Fibroblast of villous mesenchyme (primary cell): ENCODE results near the gene TBCC. TPM values are rescaled to one million over a fixed set of nuclear protein-coding genes. Genes with fewer than 3 reads are reported as not detected.

Experiments
- DNase-seq: peaks from one replicate; pipeline ENCODE4 v3.0.0-alpha.2; 2010; ENCODE audit warnings: low read depth
- H3K4me3 ChIP-seq: 2 replicates; pipeline ENCODE4 v1.5.1; 2011; ENCODE audit warnings: low read depth, mild to moderate bottlenecking, low read length
- total RNA-seq: library from RNA; depleted of rRNA; stranded (reverse); fragments of >200 nt; gene quantifications from 2 replicates; pipeline ENCODE4 v1.2.3, GENCODE V29; 2012
- TF ChIP-seq, protein P1 (sequence below): IDR thresholded peaks from 2 replicates; pipeline ENCODE4 v1.5.1; 2012; ENCODE audit warnings: low read depth, mild to moderate bottlenecking, low read length; ENCODE audit not compliant: insufficient read depth

TBCC gene
- total RNA-seq, 1 donor: 42.3 TPM

DNA sequence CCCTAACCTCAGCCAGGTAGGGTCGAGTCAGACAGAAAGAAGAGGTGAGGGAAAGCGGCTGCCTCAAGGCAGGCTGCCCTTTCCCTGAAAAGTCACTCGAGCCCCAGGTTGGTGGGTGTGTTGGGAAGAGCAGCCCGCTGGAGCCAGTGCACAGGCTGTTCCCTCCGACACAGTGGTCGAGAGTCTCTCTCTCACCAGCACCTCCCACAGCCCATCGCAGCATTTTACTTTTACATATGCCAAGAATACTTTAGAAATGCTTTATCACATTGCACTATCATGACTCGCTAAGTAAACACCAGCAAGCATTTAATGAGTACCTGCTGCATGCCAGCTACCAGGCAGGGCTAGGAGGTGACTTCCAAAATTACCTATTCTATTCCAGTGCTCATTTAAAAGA, 25.2 kb downstream of the TBCC start:
- TF ChIP-seq, protein P1, sequence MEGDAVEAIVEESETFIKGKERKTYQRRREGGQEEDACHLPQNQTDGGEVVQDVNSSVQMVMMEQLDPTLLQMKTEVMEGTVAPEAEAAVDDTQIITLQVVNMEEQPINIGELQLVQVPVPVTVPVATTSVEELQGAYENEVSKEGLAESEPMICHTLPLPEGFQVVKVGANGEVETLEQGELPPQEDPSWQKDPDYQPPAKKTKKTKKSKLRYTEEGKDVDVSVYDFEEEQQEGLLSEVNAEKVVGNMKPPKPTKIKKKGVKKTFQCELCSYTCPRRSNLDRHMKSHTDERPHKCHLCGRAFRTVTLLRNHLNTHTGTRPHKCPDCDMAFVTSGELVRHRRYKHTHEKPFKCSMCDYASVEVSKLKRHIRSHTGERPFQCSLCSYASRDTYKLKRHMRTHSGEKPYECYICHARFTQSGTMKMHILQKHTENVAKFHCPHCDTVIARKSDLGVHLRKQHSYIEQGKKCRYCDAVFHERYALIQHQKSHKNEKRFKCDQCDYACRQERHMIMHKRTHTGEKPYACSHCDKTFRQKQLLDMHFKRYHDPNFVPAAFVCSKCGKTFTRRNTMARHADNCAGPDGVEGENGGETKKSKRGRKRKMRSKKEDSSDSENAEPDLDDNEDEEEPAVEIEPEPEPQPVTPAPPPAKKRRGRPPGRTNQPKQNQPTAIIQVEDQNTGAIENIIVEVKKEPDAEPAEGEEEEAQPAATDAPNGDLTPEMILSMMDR: no peak
- H3K4me3 ChIP-seq: no peak overlapping the region
- DNase-seq: no peak

GRCh38 chr6:42715871-42716270, 30.0 kb downstream of the TBCC start:
- TF ChIP-seq, protein P1: no peak
- no peak for DNase-seq
- no peak overlapping the region for H3K4me3 ChIP-seq

GRCh38 chr6:42714098-42714761, 31.7 kb downstream of the TBCC start:
- TF ChIP-seq, protein P1: no peak
- peak; percentile 67 for DNase-seq
- H3K4me3 ChIP-seq: no peak overlapping the region

- no peak overlapping the region for H3K4me3 ChIP-seq
- DNase-seq: no peak
- TF ChIP-seq, protein P1: no peak
These were observed 34.0 kb downstream of the TBCC start for GRCh38 chr6:42711930-42712329.

DNA sequence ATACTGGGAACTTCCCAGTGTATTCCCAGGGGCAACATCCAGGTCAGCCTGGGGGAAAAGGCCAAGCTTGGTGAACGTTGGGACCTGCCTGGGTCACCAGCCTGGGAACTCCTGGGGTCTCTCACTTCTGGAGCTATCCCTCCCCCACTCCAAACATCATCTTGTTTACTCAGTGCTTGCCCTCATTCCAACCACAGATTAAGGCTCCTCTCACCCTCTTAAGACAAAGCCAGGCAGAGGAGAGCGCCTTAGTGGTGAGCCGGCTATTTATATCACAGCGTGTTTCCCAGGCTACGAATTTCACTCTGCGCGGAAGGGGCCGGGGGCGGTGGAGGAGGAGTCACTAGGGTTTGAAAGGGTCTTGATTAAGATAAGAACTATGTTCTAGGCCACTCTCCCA, 35.6 kb downstream of the TBCC start:
- peak; percentile 55 for DNase-seq

GRCh38 chr6:42709871-42710270, 36.0 kb downstream of the TBCC start:
- H3K4me3 ChIP-seq: no peak overlapping the region
- TF ChIP-seq, protein P1: no peak

More for the DNA sequence above, 35.6 kb downstream of the TBCC start:
- H3K4me3 ChIP-seq: no peak overlapping the region
- TF ChIP-seq, protein P1: no peak

DNA sequence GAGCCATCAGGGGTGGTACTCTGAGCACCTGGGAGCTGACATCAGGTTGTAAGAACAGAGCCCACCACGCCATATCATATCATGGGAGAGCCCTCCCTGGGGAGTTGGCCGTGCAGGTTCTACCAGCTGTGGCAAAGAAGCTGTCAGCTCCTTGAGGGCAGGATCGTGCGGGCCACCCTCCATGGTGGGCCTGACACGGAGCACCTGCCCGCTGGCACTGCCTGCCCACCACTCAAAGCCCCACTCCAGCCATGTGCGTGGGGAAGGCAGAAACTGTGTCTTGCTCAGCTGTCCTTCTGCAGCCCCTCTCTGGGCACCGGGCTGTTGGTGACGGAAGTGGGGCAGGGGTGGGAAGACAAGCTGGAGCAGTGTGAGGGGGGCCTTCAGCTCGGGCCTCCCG, 37.8 kb downstream of the TBCC start:
- H3K4me3 ChIP-seq: no peak overlapping the region
- DNase-seq: no peak
- TF ChIP-seq, protein P1: no peak

More at GRCh38 chr6:42709871-42710270, 36.0 kb downstream of the TBCC start:
- no peak for DNase-seq
